GM23248 (cell line): ENCODE data around the gene SWAP70.

Experiments
- EZH2 ChIP-seq: fragments of 200-600 bp; sonication (generic); IDR thresholded peaks from 2 replicates; pipeline ENCODE4 v1.6.1; 2018; ENCODE audit warnings: antibody characterized with exemption, mild to moderate bottlenecking; ENCODE audit not compliant: insufficient read depth, poor library complexity, severe bottlenecking
- EZH2phosphoT487 ChIP-seq: fragments of 200-600 bp; sonication (generic); IDR thresholded peaks from 2 replicates; pipeline ENCODE4 v1.6.1; 2018; ENCODE audit warnings: antibody characterized with exemption, moderate library complexity, mild to moderate bottlenecking, low read depth; ENCODE audit not compliant: insufficient read depth

DNA sequence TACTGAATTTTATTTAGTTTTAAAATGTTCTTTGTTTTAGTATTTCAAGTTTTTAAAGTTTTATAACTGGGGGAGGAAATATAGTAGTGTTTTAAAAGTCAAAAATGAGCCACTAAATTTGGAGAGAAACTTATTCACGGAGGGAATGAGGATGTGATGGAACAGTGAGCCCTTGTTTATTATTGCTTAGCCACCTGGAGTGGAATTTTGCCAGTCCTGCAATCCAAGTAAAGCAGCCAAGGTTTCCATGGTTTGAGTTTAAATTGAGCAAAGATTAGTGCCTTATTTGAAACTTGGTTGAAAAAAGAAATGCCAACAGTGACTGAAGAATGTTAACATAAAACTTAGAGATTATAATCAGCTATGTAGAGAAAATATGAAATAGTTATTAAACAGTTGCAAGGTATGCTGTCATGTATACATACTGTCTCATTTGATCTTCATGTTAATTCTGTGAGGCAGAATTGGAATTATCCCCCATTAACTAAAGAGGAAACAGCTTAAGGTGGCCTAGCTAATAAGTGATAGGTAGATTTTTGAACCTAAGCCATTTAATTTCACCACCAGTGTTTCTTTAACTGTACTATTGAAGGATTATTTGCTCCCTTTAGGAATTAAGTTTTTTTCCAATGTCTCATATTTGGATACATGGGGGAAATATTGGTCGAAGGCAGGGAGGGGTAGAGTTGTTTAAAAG, 36.4 kb downstream of the SWAP70 start:
- no peak for TF ChIP-seq EZH2phosphoT487
- no peak for TF ChIP-seq EZH2
